GM12878 (cell line): ENCODE results near the gene NR1I3.

Experiments
- CTCF ChIP-seq, 3 experiments: IDR thresholded peaks in 2 of 3; conservative IDR thresholded peaks in 1 of 3; 2 replicates each; pipeline ENCODE4 v1.5.1; 2011; ENCODE audit warnings: low read depth in 3 of 3, low read length in 3 of 3, mild to moderate bottlenecking in 3 of 3, control low read depth in 2 of 3, moderate library complexity in 2 of 3, inconsistent platforms in 1 of 3, mixed read lengths in 1 of 3; ENCODE audit not compliant: control insufficient read depth in 2 of 3, insufficient read depth in 1 of 3; ENCODE audit errors: extremely low read depth in 1 of 3
- IRF4 ChIP-seq: IDR thresholded peaks from 2 replicates; pipeline ENCODE4 v1.6.1; 2011; ENCODE audit warnings: low read depth, low read length
- NFYA ChIP-seq: IDR thresholded peaks from 2 replicates; pipeline ENCODE4 v1.6.1; 2011; ENCODE audit warnings: low read depth, mild to moderate bottlenecking, low read length, improper control_type of control experiment, borderline replicate concordance
- POLR2A ChIP-seq: IDR thresholded peaks from 2 replicates; pipeline ENCODE4 v1.6.1; 2011; ENCODE audit warnings: low read depth, mild to moderate bottlenecking, low read length
- POLR2AphosphoS5 ChIP-seq: IDR thresholded peaks from 2 replicates; pipeline ENCODE4 v1.6.1; 2011; ENCODE audit warnings: mild to moderate bottlenecking, low read length, inconsistent platforms
- RCOR1 ChIP-seq: conservative IDR thresholded peaks from 2 replicates; pipeline ENCODE4 v1.6.1; 2012; ENCODE audit warnings: low read depth, low read length, improper control_type of control experiment
- SRF ChIP-seq, 2 experiments: IDR thresholded peaks; 2 replicates each; pipeline ENCODE4 v1.6.1; 2011; ENCODE audit warnings: low read depth in 2 of 2, low read length in 2 of 2, mild to moderate bottlenecking in 1 of 2, moderate library complexity in 1 of 2
- SUZ12 ChIP-seq: fragments of 200-600 bp; sonication (generic); IDR thresholded peaks from one replicate; pipeline ENCODE4 v1.6.1; 2018; ENCODE audit warnings: antibody characterized with exemption, mild to moderate bottlenecking; ENCODE audit not compliant: unreplicated experiment

GRCh38 chr1:161190962-161191521 is 47.0 kb downstream of the NR1I3 start:
- TF ChIP-seq POLR2A (no peak), SUZ12 (no peak), POLR2AphosphoS5 (no peak), CTCF (IDR thresholded peaks at IDR 0.05 in 2 of 3, conservative IDR thresholded peaks at IDR 0.05 in 1 of 3; ENCODE audit: control insufficient read depth in 2 of 3, extremely low read depth in 1 of 3, insufficient read depth in 1 of 3, low read depth in 3 of 3, low read length in 3 of 3) (no peak), SRF (IDR thresholded peaks at IDR 0.05; ENCODE audit: low read depth in 2 of 2, low read length in 2 of 2) (no peak), NFYA (no peak), RCOR1 (no peak), IRF4 (no peak)
